Chondrocyte (in vitro differentiated cells): ENCODE results near the gene SCYGR6. TPM values are rescaled to one million over a fixed set of nuclear protein-coding genes. Genes with fewer than 3 reads are reported as not detected.
"Not testable (repeated sequence)": the region's sequence is repeated elsewhere in the genome, so short reads cannot be mapped to it uniquely, and the experiment has no call there.

ENCODE experiments used
- DNase-seq: peaks from one replicate; pipeline ENCODE4 v3.0.0; 2021; ENCODE audit warnings: mixed read lengths, low spot score
- H3K27ac Mint-ChIP-seq: one replicate; pipeline ENCODE4 v1.8.0; 2021; ENCODE audit warnings: mild to moderate bottlenecking, moderate library complexity, mixed read lengths; ENCODE audit not compliant: unreplicated experiment
- H3K27me3 Mint-ChIP-seq: 2 replicates; pipeline ENCODE4 v1.8.0; 2021; ENCODE audit warnings: low read depth, mixed read lengths
- H3K36me3 Mint-ChIP-seq: 2 replicates; pipeline ENCODE4 v1.8.0; 2021; ENCODE audit warnings: low read depth, mixed read lengths
- H3K4me1 Mint-ChIP-seq: 2 replicates; pipeline ENCODE4 v1.8.0; 2021; ENCODE audit warnings: low read depth, mild to moderate bottlenecking, mixed read lengths
- H3K4me3 Mint-ChIP-seq: one replicate; pipeline ENCODE4 v1.8.0; 2021; ENCODE audit warnings: mild to moderate bottlenecking, moderate library complexity, mixed read lengths; ENCODE audit not compliant: unreplicated experiment
- H3K9me3 Mint-ChIP-seq: 2 replicates; pipeline ENCODE4 v1.8.0; 2021; ENCODE audit warnings: low read depth, mixed read lengths
- CTCF ChIP-seq: fragments of 200-600 bp; sonication (generic); IDR thresholded peaks from 2 replicates; pipeline ENCODE4 v1.5.0; 2021; ENCODE audit warnings: antibody characterized with exemption, mild to moderate bottlenecking, moderate library complexity
- total RNA-seq: library from RNA; stranded (reverse); gene quantifications from 3 replicates; pipeline ENCODE4 v1.2.1, GENCODE V29; 2021

SCYGR6 gene
- total RNA-seq, 1 donor from 2014 or later = not detected

GRCh38 chr2:227766373-227766883, 41.9 kb upstream of the SCYGR6 start:
- Mint-ChIP-seq H3K9me3 (no peaks in the 10 kb centered on the region), H3K4me1 (peaks cover 9% of the 10 kb centered on the region), H3K4me3 (no peak overlapping the region), H3K27ac (peak overlapping the region; percentile 75), H3K27me3 (no peaks in the 10 kb centered on the region), H3K36me3 (no peaks in the 10 kb centered on the region)
- TF ChIP-seq CTCF = peak; percentile 99
- no peak for DNase-seq

- Mint-ChIP-seq H3K4me1 (peaks cover 9% of the 10 kb centered on the region), H3K27me3 (no peaks in the 10 kb centered on the region), H3K36me3 (no peaks in the 10 kb centered on the region), H3K27ac (peak overlapping the region; percentile 50), H3K9me3 (no peaks in the 10 kb centered on the region), H3K4me3 (no peak overlapping the region)
- TF ChIP-seq CTCF = no peak
- DNase-seq = no peak
Measured at GRCh38 chr2:227765788-227766372, 41.3 kb upstream of the SCYGR6 start.

GRCh38 chr2:227761740-227762476, 37.4 kb upstream of the SCYGR6 start:
- H3K9me3 Mint-ChIP-seq = no peaks in the 10 kb centered on the region
- no peak for TF ChIP-seq CTCF
- no peak for DNase-seq
- H3K27me3 Mint-ChIP-seq = no peaks in the 10 kb centered on the region
- peaks cover 1% of the 10 kb centered on the region for H3K36me3 Mint-ChIP-seq
- H3K4me3 Mint-ChIP-seq = no peak overlapping the region
- H3K27ac Mint-ChIP-seq = no peak overlapping the region
- H3K4me1 Mint-ChIP-seq = peaks cover 14% of the 10 kb centered on the region

GRCh38 chr2:227759411-227760118, 35.0 kb upstream of the SCYGR6 start:
- H3K27ac Mint-ChIP-seq = no peak overlapping the region
- H3K27me3 Mint-ChIP-seq = no peaks in the 10 kb centered on the region
- H3K4me1 Mint-ChIP-seq = peaks cover 4% of the 10 kb centered on the region
- H3K4me3 Mint-ChIP-seq = no peak overlapping the region
- DNase-seq = no peak
- no peaks in the 10 kb centered on the region for H3K9me3 Mint-ChIP-seq
- TF ChIP-seq CTCF = no peak
- H3K36me3 Mint-ChIP-seq = peaks cover 1% of the 10 kb centered on the region

GRCh38 chr2:227756261-227756660, 31.7 kb upstream of the SCYGR6 start:
- not testable (repeated sequence) for H3K27me3 Mint-ChIP-seq, DNase-seq, H3K9me3 Mint-ChIP-seq, H3K27ac Mint-ChIP-seq, H3K4me3 Mint-ChIP-seq, H3K4me1 Mint-ChIP-seq, H3K36me3 Mint-ChIP-seq
